Measurements from ENCODE around the gene SBNO2.

The SBNO2 gene

DNA sequence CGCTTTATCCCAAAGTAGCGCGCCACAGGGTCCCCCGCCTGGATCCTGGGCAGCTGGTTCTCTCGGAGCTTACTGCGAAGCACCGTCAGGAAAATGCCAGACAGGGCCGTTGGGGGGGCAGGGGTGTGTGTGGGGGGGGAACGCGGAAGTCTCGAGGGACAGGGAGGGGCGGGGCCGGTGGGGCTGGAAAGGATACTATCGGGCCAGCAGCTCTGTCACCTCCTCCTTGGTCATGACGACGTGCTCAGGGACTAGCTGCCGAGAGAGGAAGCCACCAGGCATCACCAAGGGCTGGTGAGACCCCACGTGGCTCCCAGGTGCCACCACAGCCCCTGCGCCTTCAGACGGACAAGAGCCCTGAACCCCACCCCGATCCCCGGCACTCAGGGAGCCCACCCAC lies 84.2 kb downstream of the SBNO2 start:
- no peak for DNase-seq (ENCODE audit: low read depth, low spot score)

- DNase-seq (ENCODE audit: low read depth, low spot score) = no peak
Measured at GRCh38 chr19:1089126-1089771, 84.8 kb downstream of the SBNO2 start.

DNA sequence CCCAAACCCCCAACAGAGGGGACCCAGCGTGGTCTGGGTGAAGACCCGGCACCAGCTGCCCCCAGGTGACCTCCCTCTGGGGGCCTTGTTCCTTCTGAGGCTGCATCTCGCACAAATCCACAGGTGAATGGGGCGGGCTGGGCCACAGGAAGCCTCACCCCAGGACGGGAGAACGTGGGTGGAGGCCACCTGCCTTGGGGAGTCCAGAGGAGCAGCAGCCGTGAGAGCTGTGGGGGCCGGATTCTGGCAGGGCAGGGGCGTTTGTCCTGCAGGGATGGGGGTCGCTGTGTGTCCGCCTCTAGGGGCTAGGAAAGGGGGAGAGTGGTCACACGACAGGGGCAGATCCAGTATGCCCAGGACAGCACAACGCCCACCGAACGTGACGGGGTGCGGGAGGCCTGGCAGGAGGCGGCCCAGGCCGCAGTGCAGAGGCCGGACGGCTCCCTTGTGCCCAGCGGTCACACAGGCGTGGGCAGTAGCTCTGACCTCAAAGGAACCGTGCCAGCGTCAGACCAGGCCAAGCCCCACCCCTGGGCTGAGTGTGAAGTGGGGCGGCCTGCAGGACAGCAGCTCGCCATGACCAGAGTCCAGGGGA lies 85.6 kb downstream of the SBNO2 start:
- DNase-seq (ENCODE audit: low read depth, low spot score) = no peak

DNA sequence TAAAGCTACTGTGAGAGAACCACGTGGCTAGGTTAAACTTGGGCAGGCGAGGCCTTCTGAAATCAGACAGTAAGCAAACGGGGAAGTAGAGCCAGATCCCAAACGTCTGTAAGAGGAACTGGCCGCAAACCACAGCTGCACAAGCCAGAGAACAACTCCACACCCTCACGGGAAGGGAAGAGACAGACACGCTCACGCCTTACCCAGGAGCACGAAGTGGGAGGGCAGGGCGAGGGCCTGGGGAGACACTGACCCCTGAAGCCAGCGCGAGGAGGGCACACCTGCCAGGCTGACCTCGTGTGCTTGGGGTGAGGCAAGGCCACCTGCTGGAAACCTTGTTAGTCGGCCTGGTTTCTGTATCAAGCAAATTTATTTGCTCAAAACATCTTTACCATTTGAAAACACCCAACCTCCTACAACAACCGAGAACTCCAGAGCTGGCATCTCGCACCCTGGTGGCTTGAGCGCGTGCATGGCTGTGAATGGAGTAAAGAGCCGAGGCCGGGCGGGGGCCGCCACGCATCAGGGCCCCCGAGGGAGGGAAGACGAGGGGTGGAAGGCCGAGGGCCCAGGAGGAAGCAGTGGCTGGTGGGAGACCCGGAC lies 86.2 kb downstream of the SBNO2 start:
- no peak for DNase-seq (ENCODE audit: low read depth, low spot score)

- no peak for DNase-seq (ENCODE audit: low read depth, low spot score)
Measured at GRCh38 chr19:1086613-1087012, 87.5 kb downstream of the SBNO2 start.

DNA sequence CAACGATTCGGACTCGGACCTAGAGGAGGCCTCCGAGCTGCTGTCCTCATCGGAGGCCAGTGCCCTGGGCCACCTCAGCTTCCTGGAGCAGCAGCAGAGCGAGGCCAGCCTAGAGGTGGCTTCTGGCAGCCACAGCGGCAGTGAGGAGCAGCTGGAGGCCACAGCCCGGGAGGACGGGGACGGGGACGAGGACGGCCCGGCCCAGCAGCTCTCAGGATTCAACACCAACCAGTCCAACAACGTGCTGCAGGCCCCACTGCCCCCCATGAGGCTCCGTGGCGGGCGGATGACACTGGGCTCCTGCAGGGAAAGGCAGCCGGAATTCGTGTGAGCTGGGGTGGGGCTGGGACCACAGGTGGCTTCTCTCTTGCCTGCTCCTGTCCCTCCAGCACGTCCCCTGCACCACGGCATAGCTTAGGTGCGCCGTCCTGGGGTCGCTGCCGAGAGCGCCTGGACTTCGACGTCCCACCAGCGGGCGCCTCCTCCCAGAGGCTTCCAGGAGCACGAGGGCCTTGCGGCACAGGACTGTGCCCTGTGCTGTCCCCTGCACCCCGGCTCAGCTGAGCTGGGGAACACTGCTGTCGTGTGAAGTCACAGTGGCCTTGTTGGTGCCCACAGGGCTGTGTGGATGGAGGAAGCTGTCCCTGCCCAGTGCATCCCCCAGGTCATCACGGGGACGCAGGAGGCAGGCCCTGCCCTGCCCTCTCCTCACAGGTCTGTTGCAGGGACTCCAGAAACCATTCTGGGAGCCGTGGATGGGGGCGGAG lies 88.2 kb downstream of the SBNO2 start:
- no peak for DNase-seq (ENCODE audit: low read depth, low spot score)

- no peak for DNase-seq (ENCODE audit: low read depth, low spot score)
Measured at GRCh38 chr19:1085053-1085658, 88.9 kb downstream of the SBNO2 start.

- no peak for DNase-seq (ENCODE audit: low read depth, low spot score)
Measured at GRCh38 chr19:1084024-1084868, 89.8 kb downstream of the SBNO2 start.

GRCh38 chr19:1082928-1083816 lies 90.9 kb downstream of the SBNO2 start:
- DNase-seq (ENCODE audit: low read depth, low spot score) = no peak

- DNase-seq (ENCODE audit: low read depth, low spot score) = no peak
Measured at GRCh38 chr19:1082165-1082927, 91.7 kb downstream of the SBNO2 start.

GRCh38 chr19:1081301-1082164 lies 92.5 kb downstream of the SBNO2 start:
- no peak for DNase-seq (ENCODE audit: low read depth, low spot score)

DNA sequence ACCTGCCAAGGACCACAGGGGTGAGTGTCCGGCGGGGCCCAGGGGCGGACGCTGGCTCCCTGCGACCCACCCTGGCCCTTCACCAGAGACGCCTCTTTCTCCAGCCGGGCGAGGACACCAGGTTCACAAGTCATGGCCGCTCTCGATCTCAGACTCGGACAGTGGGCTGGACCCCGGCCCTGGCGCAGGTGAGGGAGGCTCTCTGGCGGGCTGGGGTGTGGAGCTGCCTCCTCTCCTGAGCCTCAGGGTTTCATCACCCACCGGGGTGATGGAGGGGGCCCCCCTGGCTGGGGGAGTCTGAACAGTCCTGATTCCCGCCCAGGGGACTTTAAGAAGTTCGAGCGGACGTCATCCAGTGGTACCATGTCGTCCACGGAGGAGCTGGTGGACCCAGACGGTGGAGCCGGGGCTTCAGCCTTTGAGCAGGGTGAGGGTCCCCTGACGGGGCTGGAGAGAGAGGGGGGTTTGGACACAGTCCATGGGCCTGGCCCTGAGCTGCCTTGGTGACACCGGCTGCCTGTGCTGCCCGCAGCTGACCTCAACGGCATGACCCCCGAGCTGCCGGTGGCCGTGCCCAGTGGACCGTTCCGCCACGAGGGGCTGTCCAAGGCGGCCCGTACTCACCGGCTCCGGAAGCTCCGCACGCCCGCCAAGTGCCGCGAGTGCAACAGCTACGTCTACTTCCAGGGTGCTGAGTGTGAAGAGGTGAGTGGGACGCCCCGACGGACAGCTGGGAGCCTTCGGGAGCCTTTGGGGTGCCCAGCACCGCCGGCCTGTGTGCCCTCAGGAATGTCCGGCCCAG lies 93.5 kb downstream of the SBNO2 start:
- no peak for DNase-seq (ENCODE audit: low read depth, low spot score)

GRCh38 chr19:1079566-1080111 lies 94.4 kb downstream of the SBNO2 start:
- no peak for DNase-seq (ENCODE audit: low read depth, low spot score)

DNA sequence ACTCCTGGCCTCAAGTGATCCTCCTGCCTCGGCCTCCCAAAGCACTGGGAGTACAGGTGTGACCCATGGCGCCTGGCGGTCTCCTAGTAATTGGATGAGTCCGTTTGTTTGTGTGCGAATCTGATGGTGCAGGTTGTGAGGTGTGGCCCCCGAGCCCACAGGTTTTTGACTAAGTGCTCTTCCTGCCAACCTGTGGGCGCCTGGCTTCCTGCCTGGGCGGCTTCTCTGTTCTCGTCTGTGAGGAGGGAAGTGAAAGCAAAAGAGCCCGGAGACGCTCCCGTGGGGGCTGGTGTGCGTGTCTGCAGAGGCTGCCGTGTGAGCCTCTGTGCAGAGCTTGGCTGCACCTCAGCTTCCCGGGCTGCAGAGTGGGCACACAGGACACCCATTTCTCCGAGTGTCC lies 97.1 kb downstream of the SBNO2 start:
- no peak for DNase-seq (ENCODE audit: low read depth, low spot score)

GRCh38 chr19:1076046-1076386 lies 98.1 kb downstream of the SBNO2 start:
- DNase-seq (ENCODE audit: low read depth, low spot score) = no peak

- no peak for DNase-seq (ENCODE audit: low read depth, low spot score)
Measured at GRCh38 chr19:1074544-1075283, 99.4 kb downstream of the SBNO2 start.
